H1 (cell line): ENCODE data around the gene PCNP. TPM values are rescaled to one million over a fixed set of nuclear protein-coding genes. Genes with fewer than 3 reads are reported as not detected.

Experiments used
- CTCF ChIA-PET: fragments of 300-600 bp; sonication (Branson Sonifier 250); formaldehyde crosslinking; loops from one replicate; lab custom pipeline; 2021; ENCODE audit not compliant: partially characterized antibody; lab: Charles Lee
- POLR2A ChIA-PET: fragments of 300-600 bp; sonication (Branson Sonifier 250); formaldehyde crosslinking; loops from one replicate; lab custom pipeline; 2021; ENCODE audit warnings: inconsistent platforms; ENCODE audit not compliant: partially characterized antibody; lab: Charles Lee
- DNase-seq, 2 experiments: peaks; one replicate each; pipeline versions ENCODE4 v3.0.0 to v3.0.0-alpha.2; 2010 to 2022; ENCODE audit warnings: low spot score in 2 of 2, low read depth in 1 of 2, mixed read lengths in 1 of 2
- FAIRE-seq: peaks from 2 replicates; lab custom pipeline; 2011; peaks lifted over from hg19 to GRCh38; lab: Jason Lieb, UNC
- H2AFZ ChIP-seq: 2 replicates; pipeline ENCODE4 v1.8.1; 2012; ENCODE audit warnings: low read length, inconsistent platforms
- H2AK5ac ChIP-seq: 2 replicates; pipeline ENCODE4 v1.6.1; 2013; ENCODE audit warnings: low read depth, low read length
- H2BK120ac ChIP-seq: replicated peaks from 2 replicates; pipeline ENCODE3; 2013; ENCODE audit warnings: low read depth, low read length, inconsistent platforms
- H2BK12ac ChIP-seq: 2 replicates; pipeline ENCODE4 v1.6.1; 2013; ENCODE audit warnings: low read depth, low read length
- H2BK15ac ChIP-seq: 2 replicates; pipeline ENCODE4 v1.6.1; 2013; ENCODE audit warnings: low read length
- H2BK20ac ChIP-seq: 2 replicates; pipeline ENCODE4 v1.6.1; 2013; ENCODE audit warnings: low read length
- H2BK5ac ChIP-seq: 2 replicates; pipeline ENCODE4 v1.6.1; 2013; ENCODE audit warnings: low read depth, low read length
- H3K14ac ChIP-seq: 2 replicates; pipeline ENCODE4 v1.6.1; 2013; ENCODE audit warnings: inconsistent platforms; ENCODE audit not compliant: insufficient read length
- H3K18ac ChIP-seq: 2 replicates; pipeline ENCODE4 v1.6.1; 2013; ENCODE audit warnings: low read length; ENCODE audit errors: extremely low read depth
- H3K23ac ChIP-seq: 2 replicates; pipeline ENCODE4 v1.6.1; 2013; ENCODE audit warnings: inconsistent platforms; ENCODE audit not compliant: insufficient read length
- H3K23me2 ChIP-seq: 2 replicates; pipeline ENCODE4 v1.6.1; 2013; ENCODE audit warnings: low read depth, low read length
- H3K27ac ChIP-seq: 2 replicates; pipeline ENCODE4 v1.6.1; 2011; ENCODE audit warnings: low read depth, low read length, inconsistent platforms
- H3K27me3 ChIP-seq, 4 experiments: replicated peaks in 1 of 4; 1 replicate in 1 of 4; 2 replicates in 3 of 4; pipeline versions ENCODE4 v1.6.1 to v1.8.1; 2011 to 2013; ENCODE audit warnings: low read length in 3 of 4, mild to moderate bottlenecking in 3 of 4, inconsistent platforms in 2 of 4, mixed read lengths in 2 of 4, moderate library complexity in 1 of 4; ENCODE audit not compliant: control insufficient read depth in 3 of 4, insufficient read depth in 3 of 4; ENCODE audit errors: extremely low read depth in 1 of 4
- H3K36me3 ChIP-seq, 4 experiments: 2 replicates each; pipeline versions ENCODE4 v1.6.1 to v1.8.1; 2011 to 2013; ENCODE audit warnings: mild to moderate bottlenecking in 4 of 4, low read length in 3 of 4, moderate library complexity in 2 of 4, control low read depth in 1 of 4, inconsistent platforms in 1 of 4; ENCODE audit not compliant: insufficient read depth in 4 of 4, control insufficient read depth in 2 of 4
- H3K4ac ChIP-seq: replicated peaks from 2 replicates; pipeline ENCODE3; 2013; ENCODE audit warnings: low read length, low read depth, mixed read lengths, inconsistent platforms; ENCODE audit not compliant: insufficient read length
- H3K4me1 ChIP-seq, 4 experiments: replicated peaks in 1 of 4; 1 replicate in 1 of 4; 2 replicates in 3 of 4; pipeline versions ENCODE4 v1.6.1 to v1.8.1; 2011 to 2013; ENCODE audit warnings: low read length in 3 of 4, inconsistent platforms in 2 of 4, mixed read lengths in 1 of 4; ENCODE audit not compliant: insufficient read depth in 4 of 4, control insufficient read depth in 3 of 4
- H3K4me2 ChIP-seq, 2 experiments: 2 replicates each; pipeline versions ENCODE4 v1.6.1 to v1.8.1; 2011 to 2013; ENCODE audit warnings: low read depth in 2 of 2, low read length in 2 of 2, control low read depth in 1 of 2, inconsistent platforms in 1 of 2, mild to moderate bottlenecking in 1 of 2; ENCODE audit not compliant: insufficient read depth in 1 of 2
- H3K4me3 ChIP-seq, 4 experiments: fragments of 200-600, 300-600 bp in 1 of 4; sonication (generic), shearing (Covaris generic), sonication (Bioruptor Twin) in 1 of 4; 2 replicates each; pipeline versions ENCODE4 v1.5.1 to v1.8.1; 2011 to 2016; ENCODE audit warnings: low read length in 4 of 4, low read depth in 3 of 4, control low read depth in 2 of 4, inconsistent platforms in 2 of 4, mild to moderate bottlenecking in 2 of 4, mixed read lengths in 1 of 4, moderate library complexity in 1 of 4; ENCODE audit not compliant: insufficient read depth in 2 of 4; ENCODE audit errors: extremely low read depth in 1 of 4
- H3K56ac ChIP-seq: replicated peaks from 2 replicates; pipeline ENCODE3; 2013; ENCODE audit warnings: low read depth, mild to moderate bottlenecking, mixed read lengths, low read length, inconsistent platforms; ENCODE audit not compliant: insufficient read length
- H3K79me1 ChIP-seq: 2 replicates; pipeline ENCODE4 v1.6.1; 2013; ENCODE audit warnings: low read depth, low read length, control low read depth
- H3K79me2 ChIP-seq, 2 experiments: 2 replicates each; pipeline versions ENCODE4 v1.6.1 to v1.8.1; 2012 to 2013; ENCODE audit warnings: low read length in 2 of 2, mild to moderate bottlenecking in 2 of 2, inconsistent platforms in 1 of 2; ENCODE audit not compliant: insufficient read depth in 2 of 2, control insufficient read depth in 1 of 2
- H3K9ac ChIP-seq, 4 experiments: replicated peaks in 1 of 4; 1 replicate in 1 of 4; 2 replicates in 3 of 4; pipeline versions ENCODE4 v1.6.1 to v1.8.1; 2011 to 2013; ENCODE audit warnings: low read depth in 3 of 4, low read length in 3 of 4, control low read depth in 2 of 4, mild to moderate bottlenecking in 2 of 4, moderate library complexity in 2 of 4, inconsistent platforms in 1 of 4; ENCODE audit errors: extremely low read depth in 1 of 4
- H3K9me3 ChIP-seq, 2 experiments: 2 replicates each; pipeline versions ENCODE4 v1.6.1 to v1.8.1; 2012 to 2013; ENCODE audit warnings: mild to moderate bottlenecking in 2 of 2, moderate library complexity in 2 of 2, control low read depth in 1 of 2, inconsistent platforms in 1 of 2, low read depth in 1 of 2, low read length in 1 of 2, mixed read lengths in 1 of 2; ENCODE audit not compliant: insufficient read depth in 2 of 2
- H4K20me1 ChIP-seq, 2 experiments: replicated peaks in 1 of 2; 2 replicates each; pipeline versions ENCODE3 to v1.8.1; 2011 to 2013; ENCODE audit warnings: inconsistent platforms in 2 of 2, low read length in 2 of 2, mild to moderate bottlenecking in 1 of 2; ENCODE audit not compliant: insufficient read depth in 2 of 2, control insufficient read depth in 1 of 2
- H4K5ac ChIP-seq: 2 replicates; pipeline ENCODE4 v1.6.1; 2013; ENCODE audit warnings: low read length, low read depth, mixed read lengths, inconsistent platforms; ENCODE audit not compliant: insufficient read length
- H4K8ac ChIP-seq: 2 replicates; pipeline ENCODE4 v1.8.0; 2013; ENCODE audit warnings: mild to moderate bottlenecking, moderate library complexity, low read length, inconsistent platforms; ENCODE audit not compliant: insufficient read depth; ENCODE audit errors: extremely low read depth
- H4K91ac ChIP-seq: replicated peaks from 2 replicates; pipeline ENCODE3; 2013; ENCODE audit warnings: low read length, mixed read lengths, inconsistent platforms; ENCODE audit not compliant: insufficient read length
- CBX5 ChIP-seq: fragments of 300-800, 300-1000 bp; sonication (generic); IDR thresholded peaks from 2 replicates; pipeline ENCODE4 v1.7.1; 2016; ENCODE audit warnings: antibody characterized with exemption, low read length, low read depth
- CEBPB ChIP-seq: IDR thresholded peaks from 2 replicates; pipeline ENCODE4 v1.6.1; 2012; ENCODE audit warnings: low read depth, low read length
- HDAC2 ChIP-seq, 2 experiments: fragments of 300-600 bp in 1 of 2; sonication (generic) in 1 of 2; IDR thresholded peaks; 2 replicates each; pipeline ENCODE4 v1.6.1; 2011 to 2012; ENCODE audit warnings: low read depth in 2 of 2, low read length in 2 of 2, mild to moderate bottlenecking in 2 of 2, moderate library complexity in 2 of 2, borderline replicate concordance in 1 of 2, inconsistent platforms in 1 of 2
- NANOG ChIP-seq: IDR thresholded peaks from 2 replicates; pipeline ENCODE4 v1.6.1; 2011; ENCODE audit warnings: low read length, low read depth, mild to moderate bottlenecking, inconsistent platforms; ENCODE audit not compliant: insufficient read depth, poor library complexity, severe bottlenecking
- TCF12 ChIP-seq: IDR thresholded peaks from 2 replicates; pipeline ENCODE4 v1.6.1; 2011; ENCODE audit warnings: low read depth, mild to moderate bottlenecking, low read length
- WGBS, 2 experiments: shearing (Covaris generic) in 1 of 2; methylation state at CpG; one replicate each; pipeline versions ENCODE4 v1.1.6 to v1.1.7; 2013 to 2015; ENCODE audit warnings: low lambda C conversion rate in 2 of 2, mixed read lengths in 2 of 2, inconsistent platforms in 1 of 2, low coverage in 1 of 2, missing lambda C conversion rate in 1 of 2; ENCODE audit not compliant: insufficient replicate concordance in 2 of 2, insufficient coverage in 1 of 2, insufficient read length in 1 of 2; ENCODE audit errors: extremely low coverage in 1 of 2, missing lambda C conversion rate in 1 of 2; 5-methylcytosine and 5-hydroxymethylcytosine counted together
- polyA plus RNA-seq, 7 experiments: library from polyadenylated mRNA; depleted of rRNA in 3 of 7; stranded (reverse) in 5 of 7; unstranded in 2 of 7; fragments of >200 nt in 5 of 7; fragments of 200-250 nt in 2 of 7; gene quantifications; 1 replicate in 5 of 7; 2 replicates in 1 of 7; 4 replicates in 1 of 7; pipeline versions ENCODE4 v1.2.1 to v1.2.3, GENCODE V29; 2011 to 2013; ENCODE audit warnings: missing spikeins in 2 of 7, mixed read lengths in 2 of 7
- total RNA-seq: library from RNA; stranded (reverse); fragmentation: NEBNext Ultra II Directional; extraction: Animal tissue kit (Norgen Biotek cat#: 25700); gene quantifications from 2 replicates; pipeline ENCODE4 v1.2.1, GENCODE V29; 2021

PCNP gene
- total and polyA plus RNA-seq, 2 of the 8 experiments (the other 6 are each of a cell fraction or from before 2014, with no cell fraction given): 29.1 to 192 TPM

GRCh38 chr3:101603184-101603583, 29.2 kb downstream of the PCNP start:
- no peak overlapping the region for H3K18ac ChIP-seq
- no peak overlapping the region for H2BK15ac ChIP-seq
- no peak overlapping the region for H3K4ac ChIP-seq
- H3K4me3 ChIP-seq: no peak overlapping the region
- no peaks in the 10 kb centered on the region for H3K79me2 ChIP-seq
- FAIRE-seq (no peak), DNase-seq (no peak)
- no peak overlapping the region for H3K27ac ChIP-seq
- no peak overlapping the region for H3K56ac ChIP-seq
- ChIA-PET POLR2A (no interaction called here), CTCF (no interaction called here)
- no peak overlapping the region for H3K14ac ChIP-seq
- H4K5ac ChIP-seq: no peak overlapping the region
- H2BK120ac ChIP-seq: no peak overlapping the region
- H3K9ac ChIP-seq: no peak overlapping the region
- TF ChIP-seq HDAC2 (IDR thresholded peaks at IDR 0.05; ENCODE audit: borderline replicate concordance in 1 of 2, low read depth in 2 of 2, low read length in 2 of 2) (no peak), TCF12 (no peak), CEBPB (no peak), NANOG (no peak), CBX5 (no peak)
- no peak overlapping the region for H2BK20ac ChIP-seq
- no peaks in the 10 kb centered on the region for H3K23me2 ChIP-seq
- 0 out of 7 replicates have a peak, but pooled peaks cover 0 to 2% (median 0%) of the 10 kb centered on the region in 4 experiments for H3K4me1 ChIP-seq
- H3K27me3 ChIP-seq: no peaks in the 10 kb centered on the region
- no peak overlapping the region for H4K91ac ChIP-seq
- H4K8ac ChIP-seq: no peak overlapping the region
- H2BK12ac ChIP-seq: no peak overlapping the region
- H3K23ac ChIP-seq: no peak overlapping the region
- H2AK5ac ChIP-seq: no peak overlapping the region
- no peaks in the 10 kb centered on the region for H3K9me3 ChIP-seq
- H3K79me1 ChIP-seq: no peaks in the 10 kb centered on the region
- H2AFZ ChIP-seq: no peak overlapping the region
- no peaks in the 10 kb centered on the region for H4K20me1 ChIP-seq
- no peaks in the 10 kb centered on the region for H3K36me3 ChIP-seq
- H2BK5ac ChIP-seq: no peak overlapping the region
- no peak overlapping the region for H3K4me2 ChIP-seq
- WGBS, 2 experiments: 100% methylated on average over 1 of the region's 1 CpG; no CpG with 5 or more reads in 1 of the 2 experiments
